Endodermal cell (in vitro differentiated cells): Measurements from ENCODE around the gene CD3E. TPM values are rescaled to one million over a fixed set of nuclear protein-coding genes. Genes with fewer than 3 reads are reported as not detected.

Experiments used
- DNase-seq: peaks from one replicate; pipeline ENCODE4 v3.0.0-alpha.2; 2017
- H3K27ac ChIP-seq: 2 replicates; pipeline ENCODE4 v1.5.1; 2013; ENCODE audit warnings: mild to moderate bottlenecking, low read depth, low read length, moderate library complexity
- H3K27me3 ChIP-seq: 2 replicates; pipeline ENCODE4 v1.6.1; 2013; ENCODE audit warnings: mild to moderate bottlenecking, low read length, moderate library complexity; ENCODE audit not compliant: insufficient read depth, control insufficient read depth, poor library complexity, severe bottlenecking
- H3K36me3 ChIP-seq: 2 replicates; pipeline ENCODE4 v1.7.0; 2013; ENCODE audit warnings: mild to moderate bottlenecking, low read length, moderate library complexity; ENCODE audit not compliant: control insufficient read depth, insufficient read depth
- H3K4me1 ChIP-seq: one replicate; pipeline ENCODE4 v1.7.0; 2013; ENCODE audit warnings: low read length; ENCODE audit not compliant: control insufficient read depth, insufficient read depth
- H3K4me3 ChIP-seq: 2 replicates; pipeline ENCODE4 v1.5.1; 2013; ENCODE audit warnings: mild to moderate bottlenecking, low read length, moderate library complexity
- H3K9ac ChIP-seq: 2 replicates; pipeline ENCODE4 v1.6.1; 2013; ENCODE audit warnings: mild to moderate bottlenecking, low read length, moderate library complexity; ENCODE audit not compliant: poor library complexity, severe bottlenecking; ENCODE audit errors: extremely low read depth
- H3K9me3 ChIP-seq: 2 replicates; pipeline ENCODE4 v1.6.1; 2013; ENCODE audit warnings: mild to moderate bottlenecking, low read length, moderate library complexity; ENCODE audit not compliant: control insufficient read depth
- H3K27ac Mint-ChIP-seq: 2 replicates; pipeline ENCODE4 v1.8.0; 2020; ENCODE audit warnings: mixed read lengths
- H3K27me3 Mint-ChIP-seq: 2 replicates; pipeline ENCODE4 v1.8.0; 2021; ENCODE audit warnings: mild to moderate bottlenecking, mixed read lengths; ENCODE audit not compliant: insufficient read depth
- H3K36me3 Mint-ChIP-seq: 2 replicates; pipeline ENCODE4 v1.8.0; 2020; ENCODE audit warnings: low read depth, mixed read lengths
- H3K4me1 Mint-ChIP-seq: 2 replicates; pipeline ENCODE4 v1.8.0; 2020; ENCODE audit warnings: mixed read lengths
- H3K4me3 Mint-ChIP-seq: 2 replicates; pipeline ENCODE4 v1.8.0; 2020; ENCODE audit warnings: mild to moderate bottlenecking, moderate library complexity, mixed read lengths
- H3K9me3 Mint-ChIP-seq: 2 replicates; pipeline ENCODE4 v1.8.0; 2020; ENCODE audit warnings: mild to moderate bottlenecking, mixed read lengths
- CTCF ChIP-seq: fragments of 200-600 bp; sonication (generic); conservative IDR thresholded peaks from 2 replicates; pipeline ENCODE4 v1.5.0; 2021; ENCODE audit warnings: antibody characterized with exemption, mild to moderate bottlenecking
- WGBS, 2 experiments: methylation state at CpG; one replicate each; pipeline versions ENCODE4 v1.1.5 to v1.1.7; 2013; ENCODE audit warnings: missing lambda C conversion rate in 2 of 2, mixed read lengths in 1 of 2; ENCODE audit not compliant: insufficient coverage in 1 of 2, insufficient read length in 1 of 2; 5-methylcytosine and 5-hydroxymethylcytosine counted together
- total RNA-seq, 2 donors: library from RNA; stranded (reverse); fragmentation: NEBNext Ultra II Directional in 1 of 2; extraction: Animal tissue kit (Norgen Biotek cat#: 25700) in 1 of 2; gene quantifications; 2 replicates in 1 of 2; 3 replicates in 1 of 2; pipeline ENCODE4 v1.2.1, GENCODE V29; 2021

The CD3E gene
- total RNA-seq, 2 donors from 2014 or later = 0.29 TPM; not detected in 1

GRCh38 chr11:118282606-118283005 lies 21.9 kb upstream of the CD3E start:
- Mint-ChIP-seq H3K27me3 (peaks cover 13% of the 10 kb centered on the region), H3K4me3 (no peak overlapping the region), H3K27ac (no peak overlapping the region), H3K4me1 (no peaks in the 10 kb centered on the region), H3K36me3 (no peaks in the 10 kb centered on the region), H3K9me3 (no peaks in the 10 kb centered on the region)
- no peak for TF ChIP-seq CTCF
- WGBS, 2 experiments = 73 to 85% methylated on average over 2 to 6 of the region's 6 CpGs
- no peaks in the 10 kb centered on the region for H3K4me1 ChIP-seq
- no peaks in the 10 kb centered on the region for H3K27me3 ChIP-seq
- no peak overlapping the region for H3K4me3 ChIP-seq
- H3K36me3 ChIP-seq = no peaks in the 10 kb centered on the region
- no peak overlapping the region for H3K27ac ChIP-seq
- H3K9ac ChIP-seq = no peak overlapping the region
- H3K9me3 ChIP-seq = no peaks in the 10 kb centered on the region
- DNase-seq = no peak

- Mint-ChIP-seq H3K27ac (no peak overlapping the region), H3K4me3 (no peak overlapping the region), H3K9me3 (no peaks in the 10 kb centered on the region), H3K36me3 (no peaks in the 10 kb centered on the region), H3K4me1 (no peaks in the 10 kb centered on the region), H3K27me3 (peaks cover 13% of the 10 kb centered on the region)
- H3K36me3 ChIP-seq = no peaks in the 10 kb centered on the region
- H3K9ac ChIP-seq = no peak overlapping the region
- no peak overlapping the region for H3K27ac ChIP-seq
- WGBS, 2 experiments = 90 to 91% methylated on average over 5 of the region's 5 CpGs
- no peak overlapping the region for H3K4me3 ChIP-seq
- TF ChIP-seq CTCF = no peak
- H3K9me3 ChIP-seq = no peaks in the 10 kb centered on the region
- H3K27me3 ChIP-seq = no peaks in the 10 kb centered on the region
- no peak for DNase-seq
- no peaks in the 10 kb centered on the region for H3K4me1 ChIP-seq
Observed at GRCh38 chr11:118283037-118283636, 21.4 kb upstream of the CD3E start.

- Histone ChIP-seq H3K27me3 (no peaks in the 10 kb centered on the region), H3K4me1 (no peaks in the 10 kb centered on the region), H3K36me3 (no peaks in the 10 kb centered on the region), H3K9me3 (no peaks in the 10 kb centered on the region), H3K4me3 (no peak overlapping the region), H3K9ac (no peak overlapping the region), H3K27ac (no peak overlapping the region)
- TF ChIP-seq CTCF = no peak
- H3K4me1 Mint-ChIP-seq = no peaks in the 10 kb centered on the region
- H3K27me3 Mint-ChIP-seq = peaks cover 13% of the 10 kb centered on the region
- H3K27ac Mint-ChIP-seq = no peak overlapping the region
- WGBS, 2 experiments = 85 to 92% methylated on average over 4 of the region's 4 CpGs
- H3K4me3 Mint-ChIP-seq = no peak overlapping the region
- no peak for DNase-seq
- H3K9me3 Mint-ChIP-seq = no peaks in the 10 kb centered on the region
- H3K36me3 Mint-ChIP-seq = no peaks in the 10 kb centered on the region
Observed at GRCh38 chr11:118283756-118284350, 20.7 kb upstream of the CD3E start.
